HepG2 (cell line): ENCODE data around the gene SP5. TPM values are rescaled to one million over a fixed set of nuclear protein-coding genes. Genes with fewer than 3 reads are reported as not detected.

Source experiments
- BCLAF1 ChIP-seq: fragments of 450-650 bp; IDR thresholded peaks from 2 replicates; pipeline ENCODE4 v1.6.1; 2017; ENCODE audit warnings: mild to moderate bottlenecking
- GATA4 ChIP-seq: sonication (generic); IDR thresholded peaks from 2 replicates; pipeline ENCODE4 v1.6.1; 2016; ENCODE audit warnings: antibody characterized with exemption, low read depth, borderline replicate concordance
- HIVEP1 ChIP-seq: sonication (generic); formaldehyde crosslinking; IDR thresholded peaks from 2 replicates; pipeline ENCODE4 v1.4.0; 2020; ENCODE audit warnings: mild to moderate bottlenecking, missing genetic modification reagents
- HNRNPUL1 ChIP-seq: fragments of 200-400 bp; formaldehyde crosslinking; IDR thresholded peaks from 2 replicates; pipeline ENCODE4 v1.6.1; 2017; ENCODE audit warnings: low read depth, mild to moderate bottlenecking, low read length, moderate library complexity
- JUNB ChIP-seq: sonication (generic); formaldehyde crosslinking; IDR thresholded peaks from 2 replicates; pipeline ENCODE4 v1.8.0; 2022; ENCODE audit warnings: missing genetic modification reagents, mild to moderate bottlenecking, borderline replicate concordance
- MBD4 ChIP-seq: IDR thresholded peaks from 2 replicates; pipeline ENCODE4 v1.6.1; 2012; ENCODE audit warnings: low read length, inconsistent platforms, borderline replicate concordance
- PBX2 ChIP-seq: IDR thresholded peaks from 2 replicates; pipeline ENCODE4 v1.6.1; 2016; ENCODE audit warnings: control low read depth
- POLR2AphosphoS2 ChIP-seq: IDR thresholded peaks from 2 replicates; pipeline ENCODE4 v1.6.1; 2011; ENCODE audit warnings: low read depth, low read length, improper control_type of control experiment
- PRMT3 ChIP-seq: sonication (generic); formaldehyde crosslinking; IDR thresholded peaks from 2 replicates; pipeline ENCODE4 v1.8.1; 2022; ENCODE audit warnings: low read depth, mild to moderate bottlenecking, moderate library complexity, missing genetic modification reagents, borderline replicate concordance
- RELA ChIP-seq: sonication (generic); formaldehyde crosslinking; IDR thresholded peaks from 2 replicates; pipeline ENCODE4 v1.4.0; 2020; ENCODE audit warnings: missing genetic modification reagents
- ZBTB10 ChIP-seq: sonication (generic); formaldehyde crosslinking; IDR thresholded peaks from 2 replicates; pipeline ENCODE4 v1.4.0; 2020; ENCODE audit warnings: missing genetic modification reagents, borderline replicate concordance
- ZNF12 ChIP-seq: sonication (generic); formaldehyde crosslinking; IDR thresholded peaks from 2 replicates; pipeline ENCODE4 v1.5.0; 2020; ENCODE audit warnings: missing genetic modification reagents
- ZNF225 ChIP-seq: sonication (generic); formaldehyde crosslinking; IDR thresholded peaks from 2 replicates; pipeline ENCODE4 v1.4.0; 2020; ENCODE audit warnings: mild to moderate bottlenecking, missing genetic modification reagents
- ZNF530 ChIP-seq: sonication (generic); formaldehyde crosslinking; IDR thresholded peaks from 2 replicates; pipeline ENCODE4 v1.5.0; 2020; ENCODE audit warnings: low read depth, mild to moderate bottlenecking, missing genetic modification reagents
- ZNF597 ChIP-seq: sonication (generic); formaldehyde crosslinking; IDR thresholded peaks from 2 replicates; pipeline ENCODE4 v1.5.0; 2020; ENCODE audit warnings: missing genetic modification reagents
- ZNF687 ChIP-seq: sonication (generic); formaldehyde crosslinking; IDR thresholded peaks from 2 replicates; pipeline ENCODE4 v1.5.1; 2020; ENCODE audit warnings: mild to moderate bottlenecking, missing genetic modification reagents, moderate library complexity
- ZNF709 ChIP-seq: sonication (generic); formaldehyde crosslinking; IDR thresholded peaks from 2 replicates; pipeline ENCODE4 v1.5.0; 2020; ENCODE audit warnings: mild to moderate bottlenecking, missing genetic modification reagents
- ZZZ3 ChIP-seq: sonication (generic); formaldehyde crosslinking; IDR thresholded peaks from 2 replicates; pipeline ENCODE4 v1.4.0; 2020; ENCODE audit warnings: missing genetic modification reagents, mild to moderate bottlenecking, borderline replicate concordance
- polyA plus RNA-seq, 8 experiments: library from polyadenylated mRNA; depleted of rRNA in 3 of 8; stranded (reverse) in 7 of 8; unstranded in 1 of 8; fragments of >200 nt; fragmentation: Illumina TruSeq in 4 of 8; extraction: Trizol in 4 of 8; gene quantifications; 2 replicates each; pipeline versions ENCODE4 v1.2.1 to v1.2.3, GENCODE V29; 2011 to 2016; ENCODE audit warnings: low read depth in 4 of 8, missing spikeins in 1 of 8, mixed read lengths in 1 of 8; ENCODE audit not compliant: insufficient read depth in 1 of 8
- total RNA-seq, 5 experiments: library from RNA; depleted of rRNA; stranded (reverse); fragments of >200 nt; fragmentation: Illumina TruSeq; extraction: Trizol; gene quantifications; 2 replicates each; pipeline ENCODE4 v1.2.3, GENCODE V29; 2016; ENCODE audit warnings: low read depth in 1 of 5

Gene SP5
- total and polyA plus RNA-seq, 2 of the 13 experiments (the other 11 are each of a cell fraction or from before 2014, with no cell fraction given): 50.8 to 119 TPM

- TF ChIP-seq PRMT3 (CRISPR knock-in tag): no peak
- TF ChIP-seq HIVEP1: no peak
- TF ChIP-seq ZNF225: no peak
- peak; percentile 80; the same call in 1 of the 2 replicates for TF ChIP-seq MBD4
- TF ChIP-seq BCLAF1: no peak
- no peak for TF ChIP-seq ZNF597
- TF ChIP-seq ZNF687 (CRISPR knock-in tag): no peak
- no peak for TF ChIP-seq POLR2AphosphoS2
- TF ChIP-seq ZBTB10: no peak
- TF ChIP-seq RELA (CRISPR knock-in tag): no peak
- TF ChIP-seq JUNB (CRISPR knock-in tag): no peak
- no peak for TF ChIP-seq PBX2 (CRISPR knock-in tag)
- TF ChIP-seq HNRNPUL1: no peak
- TF ChIP-seq ZZZ3 (CRISPR knock-in tag): no peak
- no peak for TF ChIP-seq ZNF530 (CRISPR knock-in tag)
- no peak for TF ChIP-seq GATA4
- TF ChIP-seq ZNF709 (CRISPR knock-in tag): no peak
- TF ChIP-seq ZNF12: 0 out of 2 replicates have a peak, but pooled peaks have one; percentile 12
Observed at GRCh38 chr2:170717991-170718589, 3.0 kb downstream of the SP5 start (continued).
